K562 (cell line): ENCODE measurements around the gene UBE2G2. TPM values are rescaled to one million over a fixed set of nuclear protein-coding genes. Genes with fewer than 3 reads are reported as not detected.

Experiments used
- BCLAF1 ChIP-seq, 2 experiments: fragments of 450-650 bp in 1 of 2; IDR thresholded peaks; 2 replicates each; pipeline ENCODE4 v1.6.1; 2011 to 2017; ENCODE audit warnings: low read depth in 2 of 2, antibody characterized with exemption in 1 of 2, borderline replicate concordance in 1 of 2, low read length in 1 of 2, mild to moderate bottlenecking in 1 of 2, mixed read lengths in 1 of 2; ENCODE audit not compliant: control insufficient read depth in 1 of 2
- CBX5 ChIP-seq: IDR thresholded peaks from 2 replicates; pipeline ENCODE4 v1.6.1; 2014; ENCODE audit warnings: low read depth, borderline replicate concordance
- CREBBP ChIP-seq: IDR thresholded peaks from one replicate; pipeline ENCODE4 v1.6.1; 2012; ENCODE audit warnings: low read depth, mild to moderate bottlenecking, control low read depth, inconsistent platforms, low read length
- DPF2 ChIP-seq: fragments of 450-650 bp; IDR thresholded peaks from 2 replicates; pipeline ENCODE4 v1.6.1; 2016
- FOXJ3 ChIP-seq: sonication (generic); formaldehyde crosslinking; IDR thresholded peaks from 2 replicates; pipeline ENCODE4 v1.4.0; 2020; ENCODE audit warnings: mild to moderate bottlenecking, missing genetic modification reagents
- GABPA ChIP-seq: fragments of 200-800 bp; sonication (Bioruptor generic); conservative IDR thresholded peaks from 2 replicates; pipeline ENCODE4 v1.6.1; 2016; ENCODE audit warnings: low read depth, missing genetic modification characterization, missing compliant biosample characterization
- HLTF ChIP-seq: fragments of 450-650 bp; IDR thresholded peaks from 2 replicates; pipeline ENCODE4 v1.6.1; 2016
- HSF4 ChIP-seq: fragments of 250-450 bp; sonication (Bioruptor Pico); IDR thresholded peaks from 2 replicates; pipeline ENCODE4 v2.1.2; 2022; ENCODE audit warnings: mild to moderate bottlenecking, moderate library complexity, borderline replicate concordance
- MBD1 ChIP-seq: fragments of 250-450 bp; sonication (Bioruptor Pico); IDR thresholded peaks from 2 replicates; pipeline ENCODE4 v1.8.0; 2022; ENCODE audit warnings: inconsistent platforms
- RBM15 ChIP-seq: fragments of 200-400 bp; formaldehyde crosslinking; IDR thresholded peaks from 2 replicates; pipeline ENCODE4 v1.6.1; 2018; ENCODE audit warnings: mild to moderate bottlenecking, low read length, moderate library complexity; ENCODE audit not compliant: insufficient read depth
- RBM22 ChIP-seq: fragments of 200-400 bp; formaldehyde crosslinking; IDR thresholded peaks from 2 replicates; pipeline ENCODE4 v1.6.1; 2018; ENCODE audit warnings: low read length, low read depth; ENCODE audit not compliant: poor library complexity, severe bottlenecking
- SMAD1 ChIP-seq: fragments of 150-350 bp; IDR thresholded peaks from 2 replicates; pipeline ENCODE4 v1.6.1; 2014; ENCODE audit warnings: low read length, low read depth; ENCODE audit not compliant: partially characterized antibody
- SNAPC5 ChIP-seq: fragments of 250-450 bp; sonication (Bioruptor Pico); IDR thresholded peaks from 2 replicates; pipeline ENCODE4 v1.8.0; 2021; ENCODE audit warnings: moderate library complexity, mild to moderate bottlenecking, inconsistent platforms
- SP2 ChIP-seq: IDR thresholded peaks from 2 replicates; pipeline ENCODE4 v1.6.1; 2011; ENCODE audit warnings: mild to moderate bottlenecking, low read depth, low read length, moderate library complexity; ENCODE audit not compliant: poor library complexity, severe bottlenecking; ENCODE audit errors: extremely low read depth
- ZBTB33 ChIP-seq: sonication (generic); formaldehyde crosslinking; IDR thresholded peaks from 2 replicates; pipeline ENCODE4 v1.8.1; 2023; ENCODE audit warnings: mild to moderate bottlenecking, missing genetic modification reagents
- ZNF24 ChIP-seq: fragments of 450-650 bp; IDR thresholded peaks from 2 replicates; pipeline ENCODE4 v1.6.1; 2016
- ZNF740 ChIP-seq, 3 experiments: fragments of 200-800 bp in 1 of 3; sonication (Bioruptor generic) in 1 of 3; sonication (generic) in 1 of 3; formaldehyde crosslinking in 1 of 3; IDR thresholded peaks; 2 replicates each; pipeline versions ENCODE4 v1.6.1 to v1.8.0; 2016 to 2022; ENCODE audit warnings: mild to moderate bottlenecking in 2 of 3, missing compliant biosample characterization in 2 of 3, missing genetic modification characterization in 2 of 3, missing genetic modification reagents in 1 of 3
- polyA plus RNA-seq, 8 experiments: library from polyadenylated mRNA; depleted of rRNA in 4 of 8; stranded (reverse) in 5 of 8; unstranded in 3 of 8; fragments of >200 nt; fragmentation: Nextera tagmentation in 2 of 8; fragmentation: Illumina TruSeq in 1 of 8; extraction: Ambion mirVana in 2 of 8; extraction: Trizol in 1 of 8; gene quantifications; 2 replicates each; pipeline versions ENCODE4 v1.2.1 to v1.2.3, GENCODE V29; 2011 to 2014; ENCODE audit warnings: inconsistent platforms in 1 of 8, missing spikeins in 1 of 8
- total RNA-seq, 7 experiments: library from RNA; depleted of rRNA in 6 of 7; stranded (reverse); fragments of >200 nt in 6 of 7; fragmentation: Illumina TruSeq in 2 of 7; extraction: Trizol in 2 of 7; gene quantifications; 2 replicates each; pipeline versions ENCODE4 v1.2.1 to v1.2.3, GENCODE V29; 2011 to 2021; ENCODE audit warnings: low replicate concordance in 1 of 7

The UBE2G2 gene
- total and polyA plus RNA-seq, 9 of the 15 experiments (the other 6 are each of a cell fraction or from before 2014, with no cell fraction given): 47.5 to 225 (median 140) TPM

- no peak for TF ChIP-seq SP2
- peak; percentile 100 for TF ChIP-seq GABPA (tag)
- TF ChIP-seq FOXJ3 (CRISPR knock-in tag): no peak
- no peak for TF ChIP-seq RBM15
- no peak for TF ChIP-seq CBX5
- no peak for TF ChIP-seq HLTF
- no peak for TF ChIP-seq DPF2
- no peak for TF ChIP-seq CREBBP
- TF ChIP-seq RBM22: peak; percentile 37
- TF ChIP-seq MBD1 (CRISPR knock-in tag): no peak
- TF ChIP-seq ZBTB33 (CRISPR knock-in tag): 0 out of 2 replicates have a peak, but pooled peaks have one; percentile 49
- TF ChIP-seq SMAD1: peak; percentile 46
- no peak for TF ChIP-seq HSF4 (CRISPR knock-in tag)
- TF ChIP-seq BCLAF1 (IDR thresholded peaks at IDR 0.05; ENCODE audit: borderline replicate concordance in 1 of 2, control insufficient read depth in 1 of 2, low read depth in 2 of 2, low read length in 1 of 2): 0 out of 4 replicates have a peak, but pooled peaks of 1 of the 2 experiments have one; percentile 35
- no peak for TF ChIP-seq ZNF24
- no peak for TF ChIP-seq SNAPC5 (CRISPR knock-in tag)
- no peak for TF ChIP-seq ZNF740 (CRISPR knock-in tag; IDR thresholded peaks at IDR 0.05)
- no peak for TF ChIP-seq ZNF740 (tag; IDR thresholded peaks at IDR 0.05)
These were observed at the start of gene UBE2G2 (continued) for GRCh38 chr21:44801468-44802395.
